B cell (primary cell): ENCODE results near the gene FMNL2.

Experiments used
- EZH2 ChIP-seq: IDR thresholded peaks from 2 replicates; pipeline ENCODE4 v1.6.1; 2012; ENCODE audit warnings: borderline replicate concordance, low read depth, mild to moderate bottlenecking, moderate library complexity, low read length; ENCODE audit not compliant: insufficient read depth, poor library complexity, severe bottlenecking
- TF ChIP-seq, protein P1 (sequence below): fragments of 200-600 bp; IDR thresholded peaks from one replicate; pipeline ENCODE4 v1.8.0; 2022; ENCODE audit warnings: antibody characterized with exemption, mild to moderate bottlenecking

- TF ChIP-seq, protein P1, sequence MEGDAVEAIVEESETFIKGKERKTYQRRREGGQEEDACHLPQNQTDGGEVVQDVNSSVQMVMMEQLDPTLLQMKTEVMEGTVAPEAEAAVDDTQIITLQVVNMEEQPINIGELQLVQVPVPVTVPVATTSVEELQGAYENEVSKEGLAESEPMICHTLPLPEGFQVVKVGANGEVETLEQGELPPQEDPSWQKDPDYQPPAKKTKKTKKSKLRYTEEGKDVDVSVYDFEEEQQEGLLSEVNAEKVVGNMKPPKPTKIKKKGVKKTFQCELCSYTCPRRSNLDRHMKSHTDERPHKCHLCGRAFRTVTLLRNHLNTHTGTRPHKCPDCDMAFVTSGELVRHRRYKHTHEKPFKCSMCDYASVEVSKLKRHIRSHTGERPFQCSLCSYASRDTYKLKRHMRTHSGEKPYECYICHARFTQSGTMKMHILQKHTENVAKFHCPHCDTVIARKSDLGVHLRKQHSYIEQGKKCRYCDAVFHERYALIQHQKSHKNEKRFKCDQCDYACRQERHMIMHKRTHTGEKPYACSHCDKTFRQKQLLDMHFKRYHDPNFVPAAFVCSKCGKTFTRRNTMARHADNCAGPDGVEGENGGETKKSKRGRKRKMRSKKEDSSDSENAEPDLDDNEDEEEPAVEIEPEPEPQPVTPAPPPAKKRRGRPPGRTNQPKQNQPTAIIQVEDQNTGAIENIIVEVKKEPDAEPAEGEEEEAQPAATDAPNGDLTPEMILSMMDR, result no peak
- TF ChIP-seq EZH2, result no peak
These were observed 51.3 kb downstream of the FMNL2 start for GRCh38 chr2:152386266-152386665.
